Keratinocyte (primary cell): ENCODE measurements around the gene EIF5AL1. TPM values are rescaled to one million over a fixed set of nuclear protein-coding genes. Genes with fewer than 3 reads are reported as not detected.
"Not testable (repeated sequence)": the region's sequence is repeated elsewhere in the genome, so short reads cannot be mapped to it uniquely, and the experiment has no call there.

Source experiments
- DNase-seq: peaks from one replicate; pipeline ENCODE4 v3.0.0-alpha.2; 2011; ENCODE audit warnings: low read depth, missing footprints, low spot score
- FAIRE-seq: peaks from 2 replicates; lab custom pipeline; 2011; peaks lifted over from hg19 to GRCh38; lab: Jason Lieb, UNC
- H2AFZ ChIP-seq: 2 replicates; pipeline ENCODE4 v1.6.0; 2012; ENCODE audit warnings: low read length, control low read depth, inconsistent platforms; ENCODE audit not compliant: control insufficient read depth
- H3K27ac ChIP-seq: 2 replicates; pipeline ENCODE4 v1.5.1; 2011; ENCODE audit warnings: low read length; ENCODE audit not compliant: control insufficient read depth, insufficient read depth
- H3K27me3 ChIP-seq: 3 replicates; pipeline ENCODE4 v1.6.0; 2011; ENCODE audit warnings: low read length; ENCODE audit not compliant: control insufficient read depth, insufficient read depth; ENCODE audit errors: extremely low read depth
- H3K36me3 ChIP-seq, 2 experiments: 2 replicates in 1 of 2; 3 replicates in 1 of 2; pipeline ENCODE4 v1.5.1; 2011; ENCODE audit warnings: low read length in 2 of 2, mild to moderate bottlenecking in 1 of 2; ENCODE audit not compliant: control insufficient read depth in 2 of 2, insufficient read depth in 2 of 2; ENCODE audit errors: extremely low read depth in 1 of 2
- H3K4me1 ChIP-seq: 3 replicates; pipeline ENCODE4 v1.5.1; 2011; ENCODE audit warnings: low read length; ENCODE audit not compliant: control insufficient read depth, insufficient read depth; ENCODE audit errors: extremely low read depth
- H3K4me2 ChIP-seq: 3 replicates; pipeline ENCODE4 v1.6.0; 2011; ENCODE audit warnings: low read depth, low read length; ENCODE audit not compliant: control insufficient read depth, insufficient read depth; ENCODE audit errors: extremely low read depth
- H3K4me3 ChIP-seq, 3 experiments: fragments of 200-600 bp in 1 of 3; sonication (generic) in 1 of 3; 2 replicates in 2 of 3; 3 replicates in 1 of 3; pipeline ENCODE4 v1.5.1; 2011 to 2016; ENCODE audit warnings: low read length in 3 of 3, mild to moderate bottlenecking in 3 of 3, control low read depth in 2 of 3, inconsistent platforms in 1 of 3, low read depth in 1 of 3, mixed read lengths in 1 of 3, mixed run types in 1 of 3, moderate library complexity in 1 of 3; ENCODE audit not compliant: control insufficient read depth in 2 of 3, insufficient read depth in 2 of 3; ENCODE audit errors: extremely low read depth in 1 of 3
- H3K79me2 ChIP-seq: 2 replicates; pipeline ENCODE4 v1.6.0; 2012; ENCODE audit warnings: low read length; ENCODE audit not compliant: control insufficient read depth, insufficient read depth
- H3K9ac ChIP-seq: 3 replicates; pipeline ENCODE4 v1.6.0; 2011; ENCODE audit warnings: low read length; ENCODE audit not compliant: control insufficient read depth, insufficient read depth; ENCODE audit errors: extremely low read depth
- H3K9me1 ChIP-seq: 3 replicates; pipeline ENCODE4 v1.6.0; 2011; ENCODE audit warnings: low read length; ENCODE audit not compliant: control insufficient read depth, insufficient read depth; ENCODE audit errors: extremely low read depth
- H3K9me3 ChIP-seq: 2 replicates; pipeline ENCODE4 v1.5.1; 2012; ENCODE audit warnings: low read depth, low read length; ENCODE audit not compliant: control insufficient read depth
- H4K20me1 ChIP-seq: 3 replicates; pipeline ENCODE4 v1.6.0; 2011; ENCODE audit warnings: low read length; ENCODE audit not compliant: control insufficient read depth, insufficient read depth; ENCODE audit errors: extremely low read depth
- CTCF ChIP-seq, 3 experiments: IDR thresholded peaks in 1 of 3; conservative IDR thresholded peaks in 1 of 3; optimal IDR thresholded peaks in 1 of 3; 2 replicates in 2 of 3; 3 replicates in 1 of 3; pipeline versions ENCODE3 to v1.5.1; 2011; ENCODE audit warnings: low read length in 3 of 3, mild to moderate bottlenecking in 3 of 3, moderate library complexity in 2 of 3, control low read depth in 1 of 3, inconsistent platforms in 1 of 3; ENCODE audit not compliant: insufficient read depth in 2 of 3; ENCODE audit errors: extremely low read depth in 1 of 3
- EZH2 ChIP-seq: IDR thresholded peaks from one replicate; pipeline ENCODE4 v1.6.1; 2012; ENCODE audit warnings: inconsistent platforms, mild to moderate bottlenecking, low read length, moderate library complexity
- dilution Hi-C: fragments of 300-500 bp; cut with MboI; formaldehyde crosslinking; loops from one replicate; pipeline ENCODE4 v1.7.0; 2020; ENCODE audit warnings: low sequenced_read_pairs; ENCODE audit not compliant: extremely low pct_ligation_motif_present
- polyA plus RNA-seq, 5 experiments: library from polyadenylated mRNA; depleted of rRNA in 3 of 5; stranded (reverse) in 3 of 5; stranded (forward) in 1 of 5; unstranded in 1 of 5; fragments of >200 nt; gene quantifications; 1 replicate in 1 of 5; 2 replicates in 3 of 5; 3 replicates in 1 of 5; pipeline versions ENCODE4 v1.2.1 to v1.2.3, GENCODE V29; 2011 to 2012; ENCODE audit warnings: missing spikeins in 2 of 5, low read depth in 1 of 5, low replicate concordance in 1 of 5

The EIF5AL1 gene
- polyA plus RNA-seq, 1 donor (not counting 4 experiments of a cell fraction or from before 2014, with no cell fraction given), result 1.2 TPM

- Histone ChIP-seq H2AFZ (no peak overlapping the region), H3K27me3 (peaks cover 18% of the 10 kb centered on the region), H3K4me2 (no peak overlapping the region), H3K27ac (no peak overlapping the region), H3K9me3 (no peaks in the 10 kb centered on the region), H3K9me1 (no peaks in the 10 kb centered on the region), H3K4me1 (no peaks in the 10 kb centered on the region), H4K20me1 (no peaks in the 10 kb centered on the region), H3K79me2 (no peaks in the 10 kb centered on the region), H3K36me3 (no peaks in the 10 kb centered on the region), H3K4me3 (no peak overlapping the region), H3K9ac (no peak overlapping the region)
- dilution Hi-C loops, result no loop called here
- TF ChIP-seq EZH2, result no peak
- no peak for TF ChIP-seq CTCF (optimal IDR thresholded peaks at IDR 0.05 in 1 of 3, IDR thresholded peaks at IDR 0.05 in 1 of 3, conservative IDR thresholded peaks at IDR 0.05 in 1 of 3; ENCODE audit: extremely low read depth in 1 of 3, insufficient read depth in 2 of 3, low read length in 3 of 3)
- FAIRE-seq (no peak), DNase-seq (no peak)
These were observed 6.5 kb upstream of the EIF5AL1 start for GRCh38 chr10:79505829-79506228.

- H3K27ac ChIP-seq, result no peak overlapping the region
- H3K4me2 ChIP-seq, result no peak overlapping the region
- FAIRE-seq (no peak), DNase-seq (no peak)
- no peaks in the 10 kb centered on the region for H3K79me2 ChIP-seq
- no peaks in the 10 kb centered on the region for H3K4me1 ChIP-seq
- H3K4me3 ChIP-seq, result no peak overlapping the region
- no peaks in the 10 kb centered on the region for H3K36me3 ChIP-seq
- no peaks in the 10 kb centered on the region for H4K20me1 ChIP-seq
- H3K27me3 ChIP-seq, result peaks cover 18% of the 10 kb centered on the region
- TF ChIP-seq CTCF (optimal IDR thresholded peaks at IDR 0.05 in 1 of 3, IDR thresholded peaks at IDR 0.05 in 1 of 3, conservative IDR thresholded peaks at IDR 0.05 in 1 of 3; ENCODE audit: extremely low read depth in 1 of 3, insufficient read depth in 2 of 3, low read length in 3 of 3), result no peak
- no peak for TF ChIP-seq EZH2
- no peak overlapping the region for H2AFZ ChIP-seq
- no peaks in the 10 kb centered on the region for H3K9me1 ChIP-seq
- H3K9ac ChIP-seq, result no peak overlapping the region
- no peaks in the 10 kb centered on the region for H3K9me3 ChIP-seq
- dilution Hi-C loops, result no loop called here
These were observed 4.7 kb upstream of the EIF5AL1 start for GRCh38 chr10:79507440-79508167.

- dilution Hi-C loops, DNase-seq, H3K9ac ChIP-seq, H3K9me3 ChIP-seq, H3K4me2 ChIP-seq, H3K9me1 ChIP-seq, H3K4me1 ChIP-seq, H3K4me3 ChIP-seq, H4K20me1 ChIP-seq, H3K36me3 ChIP-seq, H3K79me2 ChIP-seq, H3K27ac ChIP-seq, H2AFZ ChIP-seq: not testable (repeated sequence)
- H3K27me3 ChIP-seq, result peaks cover 12% of the 10 kb centered on the region
- FAIRE-seq, result peak; percentile 46
These were observed 4.1 kb upstream of the EIF5AL1 start for GRCh38 chr10:79508245-79508644.
